ENCODE data around the gene FOXE3.

- no peak for TF ChIP-seq CTCF (IDR thresholded peaks at IDR 0.05)
- no peak for TF ChIP-seq POLR2A (IDR thresholded peaks at IDR 0.05)
Measured at GRCh38 chr1:47412437-47412836, 3.6 kb upstream of the FOXE3 start.
